ENCODE data around the gene HSPA8. TPM values are rescaled to one million over a fixed set of nuclear protein-coding genes. Genes with fewer than 3 reads are reported as not detected.

The HSPA8 gene
- polyA plus RNA-seq, 1 of the 3 experiments (the other 2 are of a cell fraction): 2,088 TPM

- no peak for TF ChIP-seq ZBTB33 (IDR thresholded peaks at IDR 0.05; ENCODE audit: borderline replicate concordance, low read depth)
- no peak for TF ChIP-seq TCF12 (IDR thresholded peaks at IDR 0.05)
- 0 out of 2 replicates have a peak, but pooled peaks have one; percentile 31 for TF ChIP-seq JUND (IDR thresholded peaks at IDR 0.05)
- TF ChIP-seq FOSL2 (IDR thresholded peaks at IDR 0.05; ENCODE audit: borderline replicate concordance, low read depth): no peak
- no peak for TF ChIP-seq EP300 (IDR thresholded peaks at IDR 0.05; ENCODE audit: borderline replicate concordance in 1 of 2, low read depth in 1 of 2, low read length in 1 of 2)
- no peak for TF ChIP-seq NFIC (IDR thresholded peaks at IDR 0.05; ENCODE audit: borderline replicate concordance)
- TF ChIP-seq SMC3 (IDR thresholded peaks at IDR 0.05; ENCODE audit: low read depth, low read length): peak; percentile 48; the same call in 1 of the 2 replicates
- TF ChIP-seq EZH2phosphoT487 (IDR thresholded peaks at IDR 0.05; ENCODE audit: borderline replicate concordance, low read depth): no peak
- TF ChIP-seq NRF1 (IDR thresholded peaks at IDR 0.05; ENCODE audit: low read depth, low read length): no peak
- TF ChIP-seq TEAD4 (IDR thresholded peaks at IDR 0.05; ENCODE audit: borderline replicate concordance, insufficient read depth): no peak
- TF ChIP-seq RAD21 (IDR thresholded peaks at IDR 0.05; ENCODE audit: low read length): peak; percentile 82
- TF ChIP-seq MXI1 (IDR thresholded peaks at IDR 0.05; ENCODE audit: low read depth, low read length): no peak
- peak; percentile 84 for TF ChIP-seq POLR2AphosphoS5 (IDR thresholded peaks at IDR 0.05; ENCODE audit: low read depth, low read length)
Observed at GRCh38 chr11:123054301-123055065, 7.5 kb downstream of the HSPA8 start (continued).

- Histone ChIP-seq H3F3A (replicated peaks; ENCODE audit: insufficient read depth) (peaks cover 61% of the 10 kb centered on the region), H3K4me2 (no peak overlapping the region), H3K4me1 (ENCODE audit: control insufficient read depth in 1 of 2, insufficient read depth in 2 of 2, low read depth in 1 of 2, low read length in 1 of 2) (peaks cover under 1 to 11% of the 10 kb centered on the region in 2 experiments; a peak in 3 of 4 replicates), H3K9me3 (no peaks in the 10 kb centered on the region), H2AFZ (ENCODE audit: low read depth) (no peak overlapping the region), H3K9me2 (no peaks in the 10 kb centered on the region), H3K27ac (ENCODE audit: low read depth in 2 of 2, low read length in 1 of 2) (peak overlapping the region in 1 of 2 experiments; percentile 99; a peak in 1 of 4 replicates), H3K27me3 (ENCODE audit: insufficient read depth) (no peaks in the 10 kb centered on the region), H3K36me3 (replicated peaks in 1 of 2; ENCODE audit: control insufficient read depth in 1 of 2, insufficient read depth in 2 of 2, low read length in 1 of 2) (peaks cover 39 to 42% of the 10 kb centered on the region in 2 experiments), H3K79me2 (ENCODE audit: insufficient read depth) (peaks cover 15% of the 10 kb centered on the region), H3K9ac (no peak overlapping the region), H4K20me1 (ENCODE audit: insufficient read depth) (peaks cover 46% of the 10 kb centered on the region), H3K4me3 (ENCODE audit: low read depth in 2 of 2, low read length in 1 of 2) (no peak overlapping the region)
- CTCF ChIA-PET: interaction anchor here (0.6 to 5.9 kb wide), 21 partner anchors 8 to 425 kb away, joined by 3 to 74 read pairs (median 6); partner anchors contain the start of gene HSPA8
- POLR2A ChIA-PET: interaction anchor here (0.5 to 1.5 kb wide), 4 partner anchors 9 to 190 kb away, joined by 3 to 11 read pairs (median 4); partner anchors contain the start of gene HSPA8
- TF ChIP-seq USF1 (IDR thresholded peaks at IDR 0.05; ENCODE audit: borderline replicate concordance, low read depth) (no peak), POLR2AphosphoS5 (IDR thresholded peaks at IDR 0.05; ENCODE audit: low read depth, low read length) (peak; percentile 66; the same call in 1 of the 2 replicates)
- 93% methylated on average over 5 of the region's 5 CpGs for WGBS (ENCODE audit: low lambda C conversion rate)
- DNase-seq: no peak
Observed at GRCh38 chr11:123052901-123053721, 8.8 kb downstream of the HSPA8 start.
